SK-N-DZ (cell line): ENCODE data around the gene NINJ2.

Source experiments
- DNase-seq: peaks from one replicate; pipeline ENCODE4 v3.0.0-alpha.2; 2015; ENCODE audit warnings: low spot score

NINJ2 gene

GRCh38 chr12:674272-674781 lies 11.1 kb upstream of the NINJ2 start:
- no peak for DNase-seq

GRCh38 chr12:673849-674248 lies 10.6 kb upstream of the NINJ2 start:
- no peak for DNase-seq

DNA sequence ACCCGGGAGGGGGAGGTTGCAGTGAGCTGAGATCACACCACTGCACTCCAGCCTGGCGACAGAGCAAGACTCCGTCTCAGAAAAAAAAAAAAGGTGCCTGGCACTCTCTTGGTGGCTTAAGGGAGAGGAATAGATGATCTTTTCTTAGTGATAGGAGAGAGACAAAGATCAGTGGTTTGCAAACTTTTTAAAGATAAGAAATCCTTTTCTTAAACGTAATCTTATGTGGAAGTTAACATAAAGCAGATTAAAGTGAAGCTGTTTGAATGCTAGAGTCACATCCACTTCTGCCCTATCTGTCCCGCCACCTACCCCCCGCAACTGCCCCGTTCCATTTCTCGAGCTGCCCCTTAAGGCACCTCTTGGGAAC lies 6.3 kb upstream of the NINJ2 start:
- no peak for DNase-seq

GRCh38 chr12:668090-668481 lies 4.8 kb upstream of the NINJ2 start:
- DNase-seq = no peak

- no peak for DNase-seq
Observed at GRCh38 chr12:666766-667308, 3.6 kb upstream of the NINJ2 start.

- DNase-seq = no peak
Observed at GRCh38 chr12:666066-666465, 2.8 kb upstream of the NINJ2 start.

DNA sequence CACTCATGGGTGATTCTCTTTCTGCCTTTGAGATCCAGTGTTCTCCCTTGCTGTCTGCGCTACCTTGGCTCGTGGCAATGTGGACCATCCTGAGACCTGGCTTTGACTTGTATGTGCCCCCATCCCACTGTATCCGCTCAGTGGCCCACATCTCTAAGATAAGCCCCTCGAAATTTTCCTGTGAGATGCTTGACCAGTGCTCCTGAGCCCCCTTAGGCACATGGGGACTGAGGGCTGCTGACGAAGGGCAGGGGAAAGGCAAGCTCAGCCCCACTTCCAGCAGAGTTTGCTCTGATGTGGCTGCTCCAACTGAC lies 1.5 kb upstream of the NINJ2 start:
- DNase-seq = no peak

DNA sequence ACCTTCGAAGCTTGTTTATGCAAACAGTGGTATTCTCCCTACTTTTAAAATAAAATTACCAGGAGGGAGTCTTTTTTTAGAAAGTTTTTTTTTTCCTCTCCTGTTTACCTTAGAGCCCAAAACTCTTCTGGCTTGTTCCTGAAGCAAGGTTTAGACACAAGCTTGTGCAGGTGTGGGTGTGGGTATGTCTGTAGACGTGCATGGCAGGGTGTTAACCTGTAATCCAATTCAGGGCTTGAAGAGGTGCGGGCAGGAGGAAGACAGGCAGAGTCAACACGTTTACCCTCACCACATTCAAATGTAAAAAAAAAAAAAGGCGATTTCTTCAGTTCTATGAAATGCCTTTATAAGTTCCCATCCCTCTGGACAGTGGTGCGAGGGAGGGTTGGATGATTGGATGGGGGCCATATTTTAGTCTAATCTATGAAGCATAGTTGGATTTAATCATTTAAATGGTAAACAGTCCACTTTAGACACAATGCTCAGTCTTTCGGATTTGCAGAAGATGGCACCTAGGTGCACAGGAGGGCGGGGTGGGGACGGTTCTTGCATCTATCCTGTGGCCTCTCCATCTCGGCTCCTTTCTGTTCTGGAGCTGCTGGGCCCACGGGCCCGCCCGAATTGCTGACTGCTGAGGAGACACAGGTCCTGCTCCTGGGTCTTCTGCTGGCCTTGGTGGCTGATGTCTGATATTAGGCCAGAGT lies 982 bp upstream of the NINJ2 start:
- no peak for DNase-seq

DNA sequence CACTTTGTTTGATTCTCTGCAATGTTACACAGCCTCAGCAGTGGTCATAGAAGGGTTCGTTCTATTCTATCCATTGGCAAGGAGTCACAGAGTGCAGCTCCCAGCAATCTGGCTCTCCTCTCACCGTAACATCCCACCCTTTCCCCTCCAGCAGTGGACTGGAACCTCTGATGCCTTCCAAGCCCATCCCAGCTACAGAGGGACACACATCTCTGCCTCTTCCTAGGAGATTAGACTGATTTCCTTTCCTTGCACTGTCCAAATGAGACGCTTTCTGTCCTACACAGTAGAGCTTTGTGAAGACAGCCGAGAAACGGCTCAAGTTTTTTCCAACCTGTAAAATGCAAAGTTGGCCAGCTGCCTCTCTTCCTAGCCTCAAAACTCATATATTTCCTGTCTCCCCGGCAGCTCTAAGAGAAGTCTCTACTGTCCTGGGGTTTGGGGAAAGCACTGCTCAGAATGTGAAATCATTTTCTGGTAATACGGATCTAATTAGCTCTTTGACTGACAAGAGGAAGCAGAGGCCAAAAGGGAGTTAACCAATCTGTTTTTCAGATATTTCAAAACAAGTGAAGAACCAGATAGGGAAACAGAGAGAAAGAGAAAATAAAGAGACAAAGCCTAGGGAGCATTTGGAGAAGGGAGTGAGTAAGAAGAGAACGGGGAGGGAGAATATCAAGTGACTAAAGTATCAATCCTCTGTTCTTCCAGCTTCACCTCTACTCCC lies 516 bp downstream of the NINJ2 start:
- DNase-seq = no peak

DNA sequence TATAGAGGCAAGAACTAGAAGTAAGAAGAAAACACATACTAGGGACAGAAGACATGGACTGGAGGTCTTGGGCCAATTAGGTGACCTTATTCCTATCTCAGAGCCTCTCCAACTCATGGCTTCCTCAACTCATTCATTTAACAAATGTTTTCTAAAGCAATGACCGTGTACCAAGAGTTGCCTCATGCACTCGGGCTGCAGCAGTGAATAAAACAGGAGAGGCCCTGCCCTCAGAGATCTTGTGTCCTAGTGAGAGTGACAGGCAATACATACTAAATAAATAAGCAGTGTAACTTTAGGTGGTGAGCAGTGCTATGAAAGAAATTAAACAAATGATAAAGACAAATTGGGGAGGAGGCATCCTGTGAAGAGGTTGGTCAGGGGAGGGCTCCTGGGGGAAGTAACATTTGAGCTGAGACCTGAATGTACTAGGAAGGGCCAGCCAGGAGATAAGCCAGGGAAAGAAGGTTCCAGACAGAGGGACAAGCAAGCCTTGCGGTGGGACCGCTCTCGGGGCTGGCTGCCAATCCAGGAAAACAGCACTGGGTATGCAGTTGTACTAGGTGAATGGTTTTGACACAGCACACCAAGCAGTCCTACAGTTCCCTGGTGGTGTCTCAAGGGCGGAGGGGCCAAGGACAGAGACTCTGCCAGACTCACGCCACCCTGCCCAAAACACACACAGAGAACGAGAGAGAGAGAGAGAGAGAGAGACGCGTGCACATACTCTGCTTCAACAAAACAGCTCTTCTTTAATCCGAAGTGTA lies 1.3 kb downstream of the NINJ2 start:
- DNase-seq = no peak

- DNase-seq = no peak
Observed at GRCh38 chr12:659090-659683, 4.1 kb downstream of the NINJ2 start.

DNA sequence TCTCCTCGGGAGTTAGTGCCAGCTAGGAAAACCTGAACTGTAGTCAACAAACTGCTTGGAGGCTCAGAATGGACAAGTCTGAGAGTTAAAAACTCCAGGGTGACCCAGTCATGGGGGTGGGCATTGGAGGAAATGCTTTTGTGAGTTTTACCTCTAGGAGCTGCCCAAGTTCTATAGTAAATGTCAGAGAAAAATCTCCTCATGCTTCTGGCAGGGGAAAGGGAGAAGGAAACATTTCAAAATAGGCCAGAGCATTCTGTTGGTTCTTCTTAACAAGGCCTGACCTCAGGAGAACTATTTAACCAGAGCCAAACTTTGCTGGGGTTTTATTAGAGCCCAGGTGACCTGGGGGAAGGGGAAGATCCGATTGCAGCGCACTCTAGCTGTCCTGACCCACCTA lies 12.3 kb downstream of the NINJ2 start:
- DNase-seq = no peak

GRCh38 chr12:647385-648085 lies 15.7 kb downstream of the NINJ2 start:
- DNase-seq = no peak

DNA sequence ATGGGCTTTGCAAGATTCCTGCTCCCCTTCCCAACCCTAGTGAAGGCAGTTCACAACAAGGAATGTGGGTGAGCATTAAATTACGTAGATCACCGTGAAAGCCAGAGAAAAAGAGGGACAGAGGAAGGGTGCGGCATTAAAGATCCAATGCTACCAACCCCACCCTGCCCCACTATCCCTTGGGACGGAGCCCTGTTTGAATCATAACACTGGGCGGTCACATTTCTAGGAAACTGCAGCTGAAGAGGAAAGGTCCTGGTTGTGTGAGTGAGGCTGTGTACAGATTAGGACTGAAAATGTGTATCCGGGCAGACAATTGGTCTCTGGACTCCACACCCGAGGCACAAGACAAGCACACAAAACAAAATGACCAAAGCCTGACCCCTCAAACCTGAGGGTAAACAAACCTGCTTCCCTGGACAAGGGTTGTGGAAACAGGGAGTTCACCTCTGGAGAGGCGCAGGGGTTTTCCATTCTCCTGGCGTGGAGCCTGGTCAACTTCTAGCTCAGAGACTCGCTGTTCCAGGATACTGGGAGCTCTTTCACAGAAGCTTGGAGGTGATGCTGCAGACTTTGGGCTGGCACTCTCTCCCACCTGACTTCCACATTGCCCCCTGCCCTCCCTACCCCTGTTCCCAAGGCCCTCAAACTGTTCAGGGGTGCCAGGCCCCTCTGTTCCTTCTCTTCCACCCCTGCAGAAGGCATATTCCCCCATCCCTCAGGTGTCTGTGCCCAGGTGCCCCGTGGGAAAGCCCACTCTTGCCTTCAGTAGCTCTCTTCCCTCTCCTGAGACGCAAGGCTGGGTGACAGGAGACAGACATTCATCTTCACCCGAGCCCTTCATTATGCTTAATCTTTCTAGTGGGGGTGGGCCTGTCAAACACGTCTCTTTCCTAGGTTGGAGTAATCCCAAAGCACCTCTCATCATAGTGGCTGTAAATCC lies 16.5 kb downstream of the NINJ2 start:
- DNase-seq = no peak

DNA sequence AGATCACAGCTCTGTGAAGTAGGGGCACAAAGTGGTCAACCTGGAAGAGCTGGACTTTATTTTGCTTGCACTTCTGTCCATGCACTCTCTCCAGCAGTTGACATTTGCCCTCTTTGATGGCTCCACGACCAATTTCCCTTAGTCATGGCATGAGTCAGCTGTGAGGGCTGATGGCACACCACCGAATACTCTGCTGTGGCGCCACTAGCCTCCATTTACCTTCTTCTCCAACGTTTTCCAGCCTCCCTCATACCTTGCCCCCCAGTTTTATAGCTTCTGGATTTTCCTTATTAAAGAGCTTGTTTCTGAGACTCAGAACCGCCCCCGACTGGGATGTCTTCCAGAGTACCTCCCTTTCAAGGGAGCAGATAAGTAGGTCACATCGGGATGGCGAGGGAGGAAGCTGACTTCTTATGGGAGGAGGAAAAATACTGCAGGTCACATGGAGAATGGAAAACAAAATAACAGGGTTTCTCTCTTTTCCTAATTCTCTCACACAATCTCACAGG lies 17.6 kb downstream of the NINJ2 start:
- no peak for DNase-seq

- DNase-seq = no peak
Observed at GRCh38 chr12:644818-645552, 18.3 kb downstream of the NINJ2 start.

DNA sequence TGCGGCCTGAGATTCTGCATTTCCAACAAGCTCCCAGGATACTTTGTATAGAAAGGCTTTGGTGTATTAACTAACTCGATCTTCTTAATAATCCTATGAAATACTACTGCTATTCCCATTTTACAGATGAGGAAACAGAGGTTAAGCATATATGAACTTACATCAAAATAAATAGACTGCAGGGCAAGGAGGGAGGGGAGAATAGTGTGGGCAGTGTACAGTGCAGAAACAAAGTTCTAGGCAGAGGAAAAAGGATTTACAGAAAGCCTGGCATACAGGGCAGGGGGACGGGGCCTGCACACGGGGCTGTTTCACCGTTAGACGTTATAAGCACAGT lies 19.0 kb downstream of the NINJ2 start:
- DNase-seq = no peak

GRCh38 chr12:643475-644302 lies 19.6 kb downstream of the NINJ2 start:
- no peak for DNase-seq
